CD4-positive, alpha-beta T cell treated with Interleukin-12 subunit alpha and Interleukin-12 subunit beta, for 1 hour (primary cell): Measurements from ENCODE around the gene FBXO3.
A peak's percentile ranks its signal among the peaks of the same experiment; 100 is the strongest.
"Not testable (repeated sequence)": the region's sequence is repeated elsewhere in the genome, so short reads cannot be mapped to it uniquely, and the experiment has no call there.

ENCODE experiments used
- DNase-seq: peaks from one replicate; pipeline ENCODE4 v3.0.0-alpha.2; 2020

Gene FBXO3

DNA sequence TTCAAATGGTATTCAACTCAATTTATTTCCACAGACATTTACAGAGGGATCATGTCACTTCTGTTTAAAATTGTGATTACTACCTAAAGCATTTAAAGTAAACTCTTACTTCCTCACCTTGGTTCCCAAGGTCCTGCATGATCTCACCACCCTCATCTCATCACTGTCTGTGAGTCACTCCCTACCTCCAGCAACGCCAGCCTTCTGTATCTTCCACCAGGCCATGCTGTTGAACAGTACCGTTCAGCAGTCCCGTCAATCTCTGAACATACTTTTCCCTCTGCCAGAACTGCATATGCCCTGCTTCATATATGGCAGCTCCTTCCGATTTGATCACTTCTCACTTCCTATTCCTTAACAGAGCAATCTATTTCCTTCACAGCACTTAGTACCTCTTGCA is 2.0 kb downstream of the FBXO3 start:
- no peak for DNase-seq

DNA sequence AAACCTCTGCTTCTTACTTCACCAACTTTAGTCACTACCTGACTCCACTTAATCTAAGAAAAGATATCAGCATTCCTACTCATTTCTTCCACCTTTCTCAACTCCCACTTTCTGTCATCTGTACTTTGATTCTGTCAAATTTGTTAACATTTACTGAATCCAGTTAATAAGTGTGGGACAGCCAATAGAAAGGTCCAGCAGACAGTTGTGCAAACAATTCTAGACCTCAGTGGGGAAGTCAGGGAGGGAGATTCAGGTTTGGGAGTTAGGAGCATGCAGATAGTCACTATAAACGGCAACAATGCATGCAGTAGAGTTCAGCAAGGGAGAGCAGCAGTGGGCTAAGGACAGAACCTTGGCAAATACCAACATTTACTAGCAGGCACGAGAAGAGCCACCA is 4.1 kb downstream of the FBXO3 start:
- no peak for DNase-seq

DNA sequence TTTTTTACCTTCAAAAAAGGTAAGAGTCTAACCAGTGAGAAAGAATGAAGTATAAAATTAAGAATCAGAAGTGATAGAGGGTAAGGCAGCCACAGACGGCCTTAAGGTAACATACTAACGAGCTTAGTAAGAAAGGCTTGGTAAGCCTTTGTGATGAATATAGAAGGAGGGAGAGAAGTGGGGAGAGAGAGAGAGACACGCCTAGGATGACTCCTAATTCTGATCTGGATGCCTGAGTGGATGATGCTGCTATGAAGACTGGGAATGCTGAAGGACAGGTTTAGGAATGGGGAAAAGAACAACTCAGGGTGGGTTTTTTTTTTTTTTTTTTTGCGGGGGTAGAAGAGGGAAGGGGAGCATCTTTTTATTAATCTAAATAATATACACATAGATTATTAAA is 4.8 kb downstream of the FBXO3 start:
- no peak for DNase-seq

DNA sequence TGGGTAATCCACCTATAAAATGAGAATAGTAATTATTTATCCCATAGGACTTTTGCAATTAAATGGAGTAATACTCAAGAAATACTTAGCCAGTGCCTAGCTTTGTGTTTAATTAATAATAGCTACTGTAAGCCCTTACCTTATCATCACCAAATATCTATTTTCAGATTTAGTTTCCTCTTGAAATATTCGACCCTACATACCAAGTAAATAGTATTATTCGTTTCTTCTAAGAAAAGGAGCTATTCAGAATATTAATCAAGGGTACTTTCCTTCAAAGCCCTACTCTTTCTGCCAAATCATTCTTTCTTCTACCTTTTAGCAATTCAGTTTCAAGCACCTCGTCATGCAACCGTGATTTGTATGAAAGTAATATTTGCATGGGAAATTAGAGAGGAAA is 6.7 kb downstream of the FBXO3 start:
- no peak for DNase-seq

DNA sequence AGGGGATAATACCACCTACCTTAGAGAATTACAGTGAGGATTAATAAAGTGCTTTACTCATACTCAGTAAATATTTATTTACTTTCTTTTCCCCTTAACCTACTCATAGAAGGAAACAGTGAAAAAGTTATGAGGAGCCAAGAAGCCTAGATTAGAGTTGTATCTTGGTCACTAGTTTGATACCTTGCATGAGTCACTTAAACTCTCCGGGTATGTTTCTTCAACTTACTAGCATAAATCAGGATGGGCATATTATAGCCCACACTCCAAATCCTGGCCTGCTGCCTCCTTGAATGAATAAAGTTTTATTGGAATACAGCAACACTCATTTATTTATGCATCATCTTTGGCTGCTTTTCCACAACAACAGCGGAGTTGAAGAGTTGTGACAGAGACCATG is 8.2 kb downstream of the FBXO3 start:
- DNase-seq = no peak

- no peak for DNase-seq
Observed at GRCh38 chr11:33761471-33761870, 12.8 kb downstream of the FBXO3 start.

DNA sequence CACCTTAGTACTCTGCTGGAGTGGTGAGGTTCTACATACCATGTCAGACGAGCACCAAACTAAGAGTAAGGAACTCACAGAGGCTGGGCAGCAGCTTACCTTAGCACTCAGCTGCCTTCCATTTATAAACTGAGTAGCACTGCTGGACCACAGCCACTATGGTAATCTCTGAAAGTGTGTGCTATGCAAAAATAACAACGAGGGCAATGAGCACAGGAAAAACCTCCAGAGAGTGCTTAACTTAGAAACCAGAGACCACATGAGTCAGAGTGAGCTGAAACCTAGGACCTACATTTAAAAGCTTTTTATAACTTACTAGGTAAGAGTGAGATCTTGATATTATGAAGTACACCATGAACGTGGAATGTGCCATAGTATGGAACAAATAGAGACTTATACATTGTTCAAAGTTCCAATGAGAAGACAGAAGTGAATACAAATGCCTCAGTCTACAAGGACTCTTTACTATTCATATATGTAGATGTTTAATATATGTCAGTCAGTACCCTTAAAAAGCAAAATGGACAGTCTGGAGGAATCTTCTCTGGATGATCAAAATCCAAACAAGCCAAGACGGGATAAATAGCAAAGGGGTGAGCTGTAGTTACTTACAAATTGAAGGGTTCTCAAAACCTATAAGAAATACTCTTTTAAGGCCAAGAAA is 20.9 kb downstream of the FBXO3 start:
- no peak for DNase-seq

- DNase-seq = no peak
Observed at GRCh38 chr11:33751878-33752277, 22.4 kb downstream of the FBXO3 start.

DNA sequence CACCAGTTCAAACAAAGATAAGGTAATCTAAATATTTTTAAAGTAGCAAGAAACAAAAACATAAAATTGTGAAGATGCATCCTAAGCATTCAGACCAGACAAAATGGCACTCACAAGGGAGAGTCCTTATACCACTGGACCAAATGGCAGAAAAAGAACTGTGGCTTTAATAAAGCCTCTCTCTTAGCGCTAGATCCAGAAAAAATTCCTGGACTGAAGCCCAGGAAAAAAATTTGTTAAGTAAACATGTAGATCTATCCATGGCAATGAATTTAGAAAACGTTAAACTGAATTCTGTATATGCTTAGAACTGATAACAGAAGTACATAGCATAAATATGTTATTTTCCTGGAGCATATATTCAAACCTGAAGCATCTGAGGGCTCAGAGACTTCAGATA is 26.3 kb downstream of the FBXO3 start:
- no peak for DNase-seq

DNA sequence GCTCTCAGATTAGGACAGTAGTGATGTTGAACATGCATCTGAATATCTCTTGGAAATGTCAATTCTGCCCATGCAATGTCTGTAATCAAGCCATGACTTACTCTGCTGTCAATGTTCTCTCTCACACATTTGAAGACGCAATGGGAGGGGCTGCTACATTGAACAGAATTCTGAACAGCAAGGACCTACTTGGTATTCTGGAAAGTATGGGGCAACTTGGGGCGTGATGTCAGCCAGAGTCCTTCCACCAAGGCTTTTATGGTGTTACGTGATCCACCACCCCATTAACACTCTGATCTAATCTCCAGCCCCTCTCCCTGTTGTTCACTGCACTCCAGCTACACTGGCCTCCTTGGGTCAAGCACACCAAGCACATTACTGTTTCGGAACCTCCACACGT is 31.0 kb downstream of the FBXO3 start:
- no peak for DNase-seq

GRCh38 chr11:33742249-33742851 is 32.0 kb downstream of the FBXO3 start:
- peak; percentile 37 for DNase-seq

GRCh38 chr11:33741806-33742205 is 32.5 kb downstream of the FBXO3 start:
- no peak for DNase-seq

GRCh38 chr11:33737362-33737821 is 36.9 kb downstream of the FBXO3 start:
- no peak for DNase-seq

GRCh38 chr11:33736148-33736812 is 38.0 kb downstream of the FBXO3 start, which contains the start of gene CD59:
Gene CD59 (minus strand): TSS chr11:33736423. CDS start chr11:33722445, 13,978 bp downstream.
- DNase-seq = peak; percentile 91

DNA sequence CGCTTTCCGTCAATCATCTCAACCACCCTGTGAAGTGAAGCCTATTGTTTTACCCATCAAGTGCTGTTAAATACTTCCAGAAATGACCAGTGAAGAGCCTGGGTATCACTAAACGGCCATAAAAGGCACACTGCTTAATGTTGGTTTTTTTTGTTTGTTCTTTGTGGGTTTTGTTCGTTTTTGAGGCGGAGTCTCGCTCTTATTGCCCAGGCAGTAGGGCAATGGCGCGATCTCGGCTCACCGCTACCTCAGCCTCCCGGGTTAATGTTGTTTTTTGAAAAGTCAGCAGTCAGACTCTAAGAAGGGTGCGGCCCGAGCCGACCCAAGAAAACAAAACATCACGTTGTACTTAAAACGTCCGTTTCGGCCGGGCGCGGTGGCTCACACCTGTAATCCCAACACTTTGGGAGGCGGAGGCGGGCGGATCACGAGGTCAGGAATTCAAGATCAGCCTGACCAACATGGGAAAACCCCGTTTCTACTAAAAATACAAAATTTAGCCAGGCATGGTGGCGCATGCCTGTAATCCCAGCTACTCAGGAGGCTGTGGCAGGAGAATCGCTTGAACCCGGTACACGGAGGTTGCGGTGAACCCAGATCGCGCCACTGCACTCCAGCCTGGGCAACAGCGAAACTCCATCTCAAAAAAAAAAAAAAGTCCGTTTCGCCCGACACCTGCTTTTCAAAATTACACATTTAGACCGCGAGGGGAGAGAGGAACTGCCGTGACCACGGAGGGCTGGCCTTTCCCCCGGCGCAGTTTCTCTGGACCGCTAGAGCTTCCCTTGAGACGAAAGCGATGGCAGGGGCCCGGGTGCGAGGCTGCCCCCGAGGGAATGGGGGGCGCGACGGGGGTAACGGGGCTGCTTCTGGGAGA is 38.8 kb downstream of the FBXO3 start:
- DNase-seq = peak; percentile 55

DNA sequence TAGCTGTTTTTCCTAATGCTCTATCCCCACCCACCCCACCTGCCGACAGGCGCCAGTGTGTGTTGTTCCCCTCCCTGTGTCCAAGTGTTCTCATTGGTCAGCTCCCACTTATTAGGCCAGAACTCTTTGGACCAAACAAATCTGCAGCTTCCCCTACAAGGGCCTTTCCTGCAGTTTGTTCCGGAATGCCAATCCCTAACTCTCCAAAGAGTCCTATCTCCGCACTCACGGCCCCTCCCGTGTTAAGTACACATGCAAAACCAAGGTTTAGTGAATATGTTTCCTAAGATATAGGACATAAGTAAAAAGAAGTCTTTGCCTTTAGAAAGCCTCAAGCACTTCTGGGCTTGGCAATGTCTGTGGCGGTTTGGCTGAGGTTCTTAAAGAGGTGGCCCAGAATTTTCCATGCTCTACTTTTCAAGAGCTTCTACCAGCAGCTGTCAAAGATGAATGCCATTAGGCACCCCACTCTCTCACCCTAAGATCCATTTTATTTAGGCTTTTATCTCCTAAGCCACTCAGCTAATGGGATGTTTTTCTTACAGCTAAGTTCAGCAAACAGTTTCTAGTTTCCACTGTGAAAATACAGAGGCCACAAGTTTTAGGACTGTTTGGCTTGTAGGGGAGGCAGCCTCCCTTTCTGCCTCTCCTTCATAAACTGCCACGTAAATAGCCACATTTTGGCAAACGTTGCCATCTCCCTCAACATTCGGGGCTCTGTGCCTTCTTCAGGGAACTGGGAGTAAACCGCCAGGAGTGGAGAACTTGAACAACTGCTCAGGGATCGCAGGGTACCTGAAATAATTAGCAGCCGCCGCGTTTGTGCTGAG is 39.7 kb downstream of the FBXO3 start:
- DNase-seq = no peak

DNA sequence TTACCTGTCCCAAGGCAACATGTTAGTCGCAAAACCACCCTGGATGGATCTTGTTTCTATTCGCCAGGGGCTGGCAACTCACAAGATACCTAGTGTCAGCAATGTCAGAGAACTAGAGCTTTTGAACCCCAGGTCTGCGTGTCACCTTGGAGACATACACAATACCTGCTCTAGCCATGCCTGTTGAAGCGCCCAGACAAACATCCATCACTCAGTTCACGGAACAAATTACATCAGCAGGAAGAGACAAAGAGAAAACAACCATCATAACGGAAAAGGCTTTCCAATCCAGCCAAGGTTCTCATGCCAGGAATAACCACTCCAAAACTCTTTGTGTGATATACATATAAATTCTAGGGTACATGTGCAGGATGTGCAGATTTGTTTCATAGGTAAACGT is 40.3 kb downstream of the FBXO3 start:
- no peak for DNase-seq

DNA sequence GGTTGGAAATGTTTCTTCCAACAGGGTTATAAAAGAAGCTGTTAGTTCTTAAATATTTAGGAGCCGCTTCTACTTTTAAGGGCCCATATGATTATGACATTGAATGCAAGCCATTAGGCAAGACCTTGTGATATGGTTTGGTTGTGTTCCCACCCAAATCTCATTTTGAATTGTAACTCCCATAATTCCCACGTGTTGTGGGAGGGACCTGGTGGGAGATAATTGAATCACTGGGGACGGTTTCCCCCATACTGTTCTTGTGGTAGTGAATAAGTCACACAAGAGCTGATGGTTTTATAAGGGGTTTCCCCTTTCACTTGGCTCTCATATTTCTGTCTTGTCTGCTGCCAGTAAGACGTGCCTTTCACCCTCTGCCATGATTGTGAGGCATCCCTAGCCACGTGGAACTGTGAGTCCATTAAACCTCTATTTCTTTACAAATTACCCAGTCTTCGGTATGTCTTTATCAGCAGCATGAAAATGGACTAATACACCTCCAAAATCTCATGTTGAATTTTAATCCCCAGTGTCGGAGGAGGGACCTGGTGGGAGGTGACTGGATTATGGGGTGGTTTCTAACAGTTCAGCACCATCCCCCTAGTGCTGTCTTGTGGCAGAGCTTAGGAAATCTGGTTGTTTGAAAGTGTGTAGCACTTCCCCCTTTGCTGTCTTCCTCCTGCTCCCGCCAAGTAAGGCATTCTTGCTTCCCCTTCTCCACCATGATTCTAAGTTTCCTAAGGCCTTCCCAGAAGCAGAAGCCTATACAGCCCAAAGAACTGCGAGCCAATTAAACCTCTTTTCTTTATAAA is 42.4 kb downstream of the FBXO3 start:
- DNase-seq = no peak

DNA sequence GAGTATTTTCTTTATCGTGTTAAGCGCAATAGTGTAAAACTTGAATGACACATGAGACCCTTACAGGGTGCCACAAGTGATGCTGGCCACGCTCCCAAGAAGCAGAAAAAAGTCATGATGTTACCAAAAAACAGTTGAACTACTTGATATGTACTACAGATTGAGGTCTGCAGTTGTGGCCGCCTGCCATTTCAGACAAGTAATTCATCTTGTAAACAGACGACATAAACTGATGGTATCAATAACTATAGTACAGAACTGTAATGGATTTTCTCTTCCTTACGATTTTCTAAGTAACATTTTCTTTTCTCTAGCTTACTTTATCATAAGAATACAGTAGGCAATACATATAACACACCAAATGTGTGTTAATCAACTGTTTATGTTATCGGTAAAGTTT is 43.6 kb downstream of the FBXO3 start:
- DNase-seq = no peak

DNA sequence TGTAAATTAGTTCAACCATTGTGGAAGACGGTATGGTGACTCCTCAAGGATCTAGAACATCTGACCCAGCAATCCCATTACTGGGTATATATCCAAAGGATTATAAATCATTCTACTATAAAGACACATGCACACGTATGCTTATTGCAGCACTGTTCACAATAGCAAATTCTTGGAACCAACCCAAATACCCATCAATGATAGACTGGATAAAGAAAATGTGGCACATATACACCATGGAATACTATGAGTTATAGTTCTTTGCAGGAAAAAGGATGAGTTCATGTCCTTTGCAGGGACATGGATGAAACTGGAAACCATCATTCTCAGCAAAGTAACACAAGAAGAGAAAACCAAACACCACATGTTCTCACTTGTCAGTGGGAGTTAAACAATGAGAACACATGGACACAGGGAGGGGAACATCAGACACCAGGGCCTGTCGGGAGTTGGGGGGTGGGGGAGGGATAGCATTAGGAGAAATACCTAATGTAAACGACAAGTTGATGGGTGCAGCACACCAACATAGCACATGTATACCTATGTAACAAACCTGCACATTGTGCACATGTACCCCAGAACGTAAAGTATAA is 45.2 kb downstream of the FBXO3 start:
- not testable (repeated sequence) for DNase-seq

- not testable (repeated sequence) for DNase-seq
Observed at GRCh38 chr11:33727539-33727938, 46.8 kb downstream of the FBXO3 start.
